Muscle layer of duodenum (tissue), 2 donors: ENCODE data around the gene SLC15A3.

Source experiments
- H3K27ac ChIP-seq: one replicate; pipeline ENCODE4 v1.7.0; 2013; ENCODE audit warnings: mild to moderate bottlenecking, low read length
- H3K27me3 ChIP-seq: one replicate; pipeline ENCODE4 v1.7.0; 2013; ENCODE audit warnings: low read depth, mild to moderate bottlenecking, control low read depth, low read length
- H3K36me3 ChIP-seq, 2 donors: one replicate each; pipeline ENCODE4 v1.7.0; 2013; ENCODE audit warnings: low read length in 2 of 2, control low read depth in 1 of 2, mild to moderate bottlenecking in 1 of 2; ENCODE audit not compliant: insufficient read depth in 2 of 2, control insufficient read depth in 1 of 2
- H3K4me1 ChIP-seq, 2 donors: one replicate each; pipeline ENCODE4 v1.7.0; 2013; ENCODE audit warnings: low read length in 2 of 2, mild to moderate bottlenecking in 2 of 2, control low read depth in 1 of 2, moderate library complexity in 1 of 2; ENCODE audit not compliant: insufficient read depth in 2 of 2, control insufficient read depth in 1 of 2
- H3K4me3 ChIP-seq, 2 donors: one replicate each; pipeline ENCODE4 v1.7.0; 2013; ENCODE audit warnings: low read length in 2 of 2, low read depth in 1 of 2, mild to moderate bottlenecking in 1 of 2
- H3K9me3 ChIP-seq, 2 donors: one replicate each; pipeline ENCODE4 v1.7.0; 2013; ENCODE audit warnings: low read length in 2 of 2, control low read depth in 1 of 2, mild to moderate bottlenecking in 1 of 2; ENCODE audit not compliant: control insufficient read depth in 1 of 2
- donor health status: healthy.

Gene SLC15A3

DNA sequence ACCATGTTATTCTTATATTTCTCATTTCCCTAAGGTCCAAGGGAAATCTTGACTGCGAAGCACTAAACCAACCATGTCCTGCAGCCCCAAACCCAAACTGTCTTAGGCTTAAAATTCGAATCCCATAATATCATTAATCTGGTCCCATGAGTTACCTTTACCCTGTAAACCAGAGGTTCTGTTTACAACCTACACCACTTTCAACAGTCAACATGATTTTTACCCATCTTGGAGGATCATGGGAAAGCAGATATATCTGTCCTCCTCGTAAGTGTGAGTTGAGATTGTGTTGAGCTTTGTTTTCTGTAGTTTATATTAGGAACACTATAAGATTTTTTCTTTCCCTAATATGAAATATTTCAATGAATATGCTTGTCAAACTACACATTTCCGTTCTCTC, 52.0 kb downstream of the SLC15A3 start:
- Histone ChIP-seq H3K27ac (no peak overlapping the region), H3K36me3 (peaks cover 69 to 73% of the 10 kb centered on the region in 2 donors), H3K9me3 (no peaks in the 10 kb centered on the region), H3K27me3 (no peaks in the 10 kb centered on the region), H3K4me3 (no peak overlapping the region), H3K4me1 (peaks cover 8 to 11% of the 10 kb centered on the region in 2 donors)

- Histone ChIP-seq H3K27me3 (no peaks in the 10 kb centered on the region), H3K9me3 (no peaks in the 10 kb centered on the region), H3K36me3 (peaks cover 69 to 78% of the 10 kb centered on the region in 2 donors), H3K4me3 (no peak overlapping the region), H3K4me1 (peaks cover 2 to 5% of the 10 kb centered on the region in 2 donors), H3K27ac (no peak overlapping the region)
These were observed 52.7 kb downstream of the SLC15A3 start for GRCh38 chr11:60899046-60899936.

- H3K9me3 ChIP-seq: no peaks in the 10 kb centered on the region
- H3K4me1 ChIP-seq: no peaks in the 10 kb centered on the region
- no peak overlapping the region for H3K27ac ChIP-seq
- H3K4me3 ChIP-seq: no peak overlapping the region
- peaks cover 69 to 77% of the 10 kb centered on the region in 2 donors for H3K36me3 ChIP-seq
- no peaks in the 10 kb centered on the region for H3K27me3 ChIP-seq
These were observed 54.5 kb downstream of the SLC15A3 start for GRCh38 chr11:60897496-60897895.

DNA sequence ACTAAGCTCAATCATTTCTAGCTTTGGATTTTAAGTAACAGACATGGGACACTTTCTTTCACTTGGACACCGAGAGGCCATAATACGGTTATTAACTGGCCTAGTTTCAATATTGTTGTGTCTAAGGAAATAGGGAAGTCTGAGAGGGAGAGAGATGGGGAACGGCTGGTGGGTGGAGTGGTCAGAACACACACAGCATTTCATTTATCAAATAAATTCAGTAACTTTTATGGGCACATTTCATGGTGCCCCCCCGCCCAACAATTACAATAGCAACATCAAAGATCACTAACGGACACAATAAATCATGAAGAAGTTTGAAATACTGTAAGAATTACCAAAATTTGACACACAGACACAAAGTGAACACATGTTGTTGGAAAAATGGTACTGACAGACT, 56.3 kb downstream of the SLC15A3 start:
- Histone ChIP-seq H3K9me3 (no peaks in the 10 kb centered on the region), H3K27ac (no peak overlapping the region), H3K4me1 (peaks cover 0 to 1% of the 10 kb centered on the region in 2 donors), H3K36me3 (peaks cover 61 to 73% of the 10 kb centered on the region in 2 donors), H3K27me3 (no peaks in the 10 kb centered on the region), H3K4me3 (no peak overlapping the region)

DNA sequence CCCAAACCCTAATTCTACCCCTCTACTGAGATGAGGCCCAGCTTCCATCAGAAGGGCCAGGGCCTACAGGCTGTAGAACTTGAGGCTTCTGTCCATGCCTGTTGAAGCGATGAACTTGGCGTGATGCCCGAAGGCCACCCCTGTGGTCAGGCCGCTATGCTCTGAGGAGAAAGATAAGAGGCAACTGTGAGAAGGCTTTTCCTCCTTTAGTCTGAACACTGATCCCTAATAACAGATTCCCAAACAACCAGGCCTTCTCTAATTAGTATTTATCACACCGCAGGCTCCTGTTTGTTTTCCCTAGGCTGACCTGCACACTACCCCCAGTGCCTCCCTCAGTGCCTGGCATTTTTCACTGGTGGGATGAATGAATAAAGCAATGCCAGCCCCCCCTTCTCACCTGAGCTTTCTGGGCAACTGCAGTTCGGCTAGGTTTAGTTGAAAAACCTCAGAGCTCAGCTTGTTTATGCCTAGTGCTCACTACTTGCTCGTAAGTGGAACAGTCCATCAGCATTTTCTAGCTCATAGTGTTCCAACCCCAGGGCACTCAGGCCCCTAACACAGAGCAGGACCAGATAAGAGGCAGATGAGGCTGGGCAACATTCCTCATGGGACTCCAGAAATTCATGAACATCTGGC, 60.8 kb downstream of the SLC15A3 start:
- Histone ChIP-seq H3K9me3 (no peaks in the 10 kb centered on the region), H3K36me3 (peaks cover 29 to 45% of the 10 kb centered on the region in 2 donors), H3K4me3 (no peak overlapping the region), H3K27ac (no peak overlapping the region), H3K4me1 (peaks cover 0 to 3% of the 10 kb centered on the region in 2 donors), H3K27me3 (no peaks in the 10 kb centered on the region)

DNA sequence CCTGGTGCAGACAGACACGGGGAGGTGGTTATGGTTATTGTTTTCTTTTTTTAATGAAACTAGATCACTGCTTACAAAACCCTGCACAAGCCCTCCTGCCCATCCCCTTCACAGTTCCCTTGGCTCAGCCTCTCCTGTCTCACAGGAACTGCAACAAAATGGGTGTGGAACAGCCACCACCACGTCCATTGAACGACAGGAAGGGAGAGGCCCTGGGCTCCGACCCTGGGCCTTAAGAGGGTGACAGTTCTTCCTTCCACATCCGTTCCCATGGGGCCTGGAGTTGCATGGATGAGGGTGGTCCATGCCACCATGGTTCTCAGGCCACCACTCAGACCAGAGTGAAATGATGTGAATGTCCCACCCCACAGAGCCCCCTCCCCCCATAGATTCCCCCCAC, 61.3 kb downstream of the SLC15A3 start:
- no peak overlapping the region for H3K27ac ChIP-seq
- H3K36me3 ChIP-seq: peaks cover 26 to 41% of the 10 kb centered on the region in 2 donors

DNA sequence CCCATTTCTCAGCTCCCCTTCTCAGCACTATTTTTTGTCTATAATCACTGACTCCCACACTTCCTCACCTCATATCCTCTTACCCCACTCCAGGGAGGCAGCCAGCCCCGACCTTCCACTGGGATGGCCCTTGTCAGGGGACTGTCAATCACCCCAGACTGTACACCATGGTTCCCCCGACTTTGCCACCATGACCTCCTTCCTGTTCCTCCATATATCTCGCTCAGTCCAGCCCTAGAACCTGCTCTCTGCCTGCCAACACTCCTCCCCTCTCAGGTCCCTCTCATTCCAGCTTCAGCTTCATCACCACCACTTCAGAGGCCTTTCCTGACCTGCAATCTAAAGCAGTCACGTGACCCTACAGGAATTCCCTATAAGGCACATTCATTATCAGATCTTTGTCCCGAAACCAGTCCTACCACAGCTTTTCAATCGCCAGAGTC, 62.1 kb downstream of the SLC15A3 start:
- Histone ChIP-seq H3K27me3 (no peaks in the 10 kb centered on the region), H3K36me3 (peaks cover 26 to 34% of the 10 kb centered on the region in 2 donors), H3K4me3 (no peak overlapping the region), H3K4me1 (peaks cover 0 to 3% of the 10 kb centered on the region in 2 donors), H3K27ac (no peak overlapping the region), H3K9me3 (no peaks in the 10 kb centered on the region)

More for the DNA sequence above, 61.3 kb downstream of the SLC15A3 start:
- Histone ChIP-seq H3K4me3 (no peak overlapping the region), H3K9me3 (no peaks in the 10 kb centered on the region), H3K4me1 (peaks cover 0 to 3% of the 10 kb centered on the region in 2 donors), H3K27me3 (no peaks in the 10 kb centered on the region)

DNA sequence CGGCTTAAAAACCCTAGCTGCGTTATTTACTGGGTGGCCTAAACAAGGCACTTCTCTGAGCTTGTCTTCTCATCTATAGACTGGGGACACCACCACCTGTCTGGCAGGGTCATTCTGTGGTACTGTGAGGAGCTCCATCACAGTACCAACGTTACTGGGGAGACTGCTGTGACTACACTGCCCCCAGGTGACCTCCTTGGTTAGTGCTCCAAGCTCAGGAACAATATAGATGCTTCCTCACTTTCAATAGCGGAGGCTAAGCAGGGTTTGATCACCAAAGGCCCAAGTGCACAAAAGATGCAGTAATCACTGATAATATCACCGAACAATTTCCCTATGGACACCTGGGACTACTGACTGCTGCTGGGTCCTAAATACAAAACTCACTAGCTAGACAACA, 64.4 kb downstream of the SLC15A3 start:
- Histone ChIP-seq H3K27ac (no peak overlapping the region), H3K4me3 (no peak overlapping the region), H3K4me1 (peaks cover 0 to 3% of the 10 kb centered on the region in 2 donors), H3K9me3 (no peaks in the 10 kb centered on the region), H3K36me3 (peaks cover 16 to 20% of the 10 kb centered on the region in 2 donors), H3K27me3 (no peaks in the 10 kb centered on the region)
